ENCODE measurements around the gene OPALIN. TPM values are rescaled to one million over a fixed set of nuclear protein-coding genes. Genes with fewer than 3 reads are reported as not detected.

The OPALIN gene, protein sequence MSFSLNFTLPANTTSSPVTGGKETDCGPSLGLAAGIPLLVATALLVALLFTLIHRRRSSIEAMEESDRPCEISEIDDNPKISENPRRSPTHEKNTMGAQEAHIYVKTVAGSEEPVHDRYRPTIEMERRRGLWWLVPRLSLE
- not detected in 2 replicates for total RNA-seq (2014; rRNA removed; shearing (Covaris generic))

GRCh38 chr10:96358851-96359540, at the start of gene OPALIN:
Gene OPALIN (minus strand): TSS chr10:96359002. CDS start chr10:96358896, 106 bp downstream.
- Histone ChIP-seq H3K36me3 (replicated peaks; ENCODE audit: control insufficient read depth, insufficient read depth, low read length) (no peaks in the 10 kb centered on the region), H3K4me3 (ENCODE audit: insufficient read depth, low read depth, low read length) (no peak within 1 kb of the TSS), H3K27me3 (ENCODE audit: control insufficient read depth, insufficient read depth, low read length) (no peaks in the 10 kb centered on the region; the same call in 1 of the 2 replicates)
- DNase-seq = no peak

GRCh38 chr10:96408201-96408600, 49.4 kb upstream of the OPALIN start:
- no peak for DNase-seq
- no peaks in the 10 kb centered on the region for H3K27me3 ChIP-seq (ENCODE audit: control insufficient read depth, insufficient read depth, low read length)
- no peak overlapping the region for H3K4me3 ChIP-seq (ENCODE audit: insufficient read depth, low read depth, low read length)
- no peaks in the 10 kb centered on the region for H3K36me3 ChIP-seq (replicated peaks; ENCODE audit: control insufficient read depth, insufficient read depth, low read length)

DNA sequence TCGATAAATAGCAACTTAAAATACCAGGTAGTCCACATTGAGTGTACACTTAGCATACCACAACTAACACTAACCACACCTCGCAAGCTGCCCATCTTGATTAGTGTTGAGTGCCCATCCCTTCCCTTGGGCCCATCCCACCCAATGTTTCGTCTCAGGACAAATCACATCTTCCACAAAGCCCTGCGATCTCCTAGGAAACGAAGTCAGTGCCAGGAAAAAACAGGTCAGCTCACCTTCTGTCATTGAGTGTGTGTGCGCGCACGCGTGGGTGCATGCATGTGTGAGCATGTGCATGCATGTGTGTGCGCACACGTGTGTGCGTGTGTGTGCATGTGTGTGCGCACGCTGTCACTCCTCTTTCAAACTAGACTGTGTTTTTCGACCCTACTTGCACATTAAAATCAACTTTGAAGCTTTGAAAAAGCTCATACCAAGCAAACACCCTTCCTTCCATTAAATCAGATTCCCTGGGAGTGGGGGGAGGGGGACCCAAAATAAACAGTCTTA, 48.8 kb upstream of the OPALIN start:
- no peak overlapping the region for H3K4me3 ChIP-seq (ENCODE audit: insufficient read depth, low read depth, low read length)
- DNase-seq = no peak
- no peaks in the 10 kb centered on the region for H3K36me3 ChIP-seq (replicated peaks; ENCODE audit: control insufficient read depth, insufficient read depth, low read length)
- no peaks in the 10 kb centered on the region for H3K27me3 ChIP-seq (ENCODE audit: control insufficient read depth, insufficient read depth, low read length)

DNA sequence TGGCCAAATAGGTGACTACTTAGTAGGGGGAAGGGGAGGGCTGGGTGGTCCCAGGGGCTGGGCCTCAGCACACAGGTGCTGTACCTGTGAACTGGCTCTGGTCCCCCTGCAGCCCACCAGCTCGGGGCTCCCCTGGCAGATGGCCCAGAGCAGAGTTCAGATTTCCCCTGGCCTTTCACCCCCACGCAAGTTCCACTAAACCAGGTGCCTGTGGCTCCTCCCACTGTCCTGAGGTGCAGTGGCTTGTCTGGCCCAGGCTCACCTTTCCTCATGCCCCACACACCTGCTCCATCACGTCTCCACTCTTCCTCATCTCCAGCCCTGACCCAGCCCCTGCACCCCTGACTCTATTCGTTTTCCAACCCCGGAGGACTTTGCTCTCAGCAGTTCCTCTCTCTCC, 47.3 kb upstream of the OPALIN start:
- Histone ChIP-seq H3K4me3 (ENCODE audit: insufficient read depth, low read depth, low read length) (no peak overlapping the region), H3K36me3 (replicated peaks; ENCODE audit: control insufficient read depth, insufficient read depth, low read length) (no peaks in the 10 kb centered on the region), H3K27me3 (ENCODE audit: control insufficient read depth, insufficient read depth, low read length) (no peaks in the 10 kb centered on the region)
- no peak for DNase-seq

- Histone ChIP-seq H3K27me3 (ENCODE audit: control insufficient read depth, insufficient read depth, low read length) (no peaks in the 10 kb centered on the region), H3K36me3 (replicated peaks; ENCODE audit: control insufficient read depth, insufficient read depth, low read length) (no peaks in the 10 kb centered on the region), H3K4me3 (ENCODE audit: insufficient read depth, low read depth, low read length) (no peak overlapping the region)
- peak; percentile 46 for DNase-seq
These were observed 43.9 kb upstream of the OPALIN start for GRCh38 chr10:96402417-96403305.

GRCh38 chr10:96401036-96401435, 42.2 kb upstream of the OPALIN start:
- no peaks in the 10 kb centered on the region for H3K27me3 ChIP-seq (ENCODE audit: control insufficient read depth, insufficient read depth, low read length)
- DNase-seq = peak; percentile 27
- no peak overlapping the region for H3K4me3 ChIP-seq (ENCODE audit: insufficient read depth, low read depth, low read length)
- no peaks in the 10 kb centered on the region for H3K36me3 ChIP-seq (replicated peaks; ENCODE audit: control insufficient read depth, insufficient read depth, low read length)

DNA sequence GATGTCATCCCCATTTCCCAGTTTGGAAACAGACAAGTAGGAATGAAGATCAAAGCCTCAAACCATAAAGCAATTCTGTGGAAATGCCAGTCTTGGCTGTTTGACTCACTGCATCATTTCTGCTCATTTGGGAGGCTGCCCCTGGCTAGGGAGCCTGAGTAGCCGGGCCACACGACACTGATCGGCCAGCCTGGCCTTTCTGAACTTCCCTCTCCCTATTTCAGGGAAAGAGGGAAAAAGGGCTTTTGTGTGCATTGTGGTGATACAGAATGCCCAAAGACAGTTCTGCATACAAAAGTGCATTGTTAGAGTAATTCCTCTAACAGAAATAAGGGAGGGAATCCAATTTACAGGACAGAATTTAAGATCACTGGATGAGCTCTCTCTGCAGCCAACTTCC, 41.7 kb upstream of the OPALIN start:
- no peak for DNase-seq
- H3K27me3 ChIP-seq (ENCODE audit: control insufficient read depth, insufficient read depth, low read length) = no peaks in the 10 kb centered on the region
- no peak overlapping the region for H3K4me3 ChIP-seq (ENCODE audit: insufficient read depth, low read depth, low read length)
- H3K36me3 ChIP-seq (replicated peaks; ENCODE audit: control insufficient read depth, insufficient read depth, low read length) = no peaks in the 10 kb centered on the region

GRCh38 chr10:96397902-96398301, 39.1 kb upstream of the OPALIN start:
- peak; percentile 6 for DNase-seq
- H3K27me3 ChIP-seq (ENCODE audit: control insufficient read depth, insufficient read depth, low read length) = no peaks in the 10 kb centered on the region
- no peaks in the 10 kb centered on the region for H3K36me3 ChIP-seq (replicated peaks; ENCODE audit: control insufficient read depth, insufficient read depth, low read length)
- H3K4me3 ChIP-seq (ENCODE audit: insufficient read depth, low read depth, low read length) = no peak overlapping the region

GRCh38 chr10:96395931-96396877, 37.4 kb upstream of the OPALIN start:
- Histone ChIP-seq H3K4me3 (ENCODE audit: insufficient read depth, low read depth, low read length) (no peak overlapping the region), H3K36me3 (replicated peaks; ENCODE audit: control insufficient read depth, insufficient read depth, low read length) (no peaks in the 10 kb centered on the region), H3K27me3 (ENCODE audit: control insufficient read depth, insufficient read depth, low read length) (no peaks in the 10 kb centered on the region)
- DNase-seq = peak; percentile 93

GRCh38 chr10:96390460-96390864, 31.7 kb upstream of the OPALIN start:
- no peak for DNase-seq
- H3K36me3 ChIP-seq (replicated peaks; ENCODE audit: control insufficient read depth, insufficient read depth, low read length) = no peaks in the 10 kb centered on the region
- H3K27me3 ChIP-seq (ENCODE audit: control insufficient read depth, insufficient read depth, low read length) = no peaks in the 10 kb centered on the region
- no peak overlapping the region for H3K4me3 ChIP-seq (ENCODE audit: insufficient read depth, low read depth, low read length)

DNA sequence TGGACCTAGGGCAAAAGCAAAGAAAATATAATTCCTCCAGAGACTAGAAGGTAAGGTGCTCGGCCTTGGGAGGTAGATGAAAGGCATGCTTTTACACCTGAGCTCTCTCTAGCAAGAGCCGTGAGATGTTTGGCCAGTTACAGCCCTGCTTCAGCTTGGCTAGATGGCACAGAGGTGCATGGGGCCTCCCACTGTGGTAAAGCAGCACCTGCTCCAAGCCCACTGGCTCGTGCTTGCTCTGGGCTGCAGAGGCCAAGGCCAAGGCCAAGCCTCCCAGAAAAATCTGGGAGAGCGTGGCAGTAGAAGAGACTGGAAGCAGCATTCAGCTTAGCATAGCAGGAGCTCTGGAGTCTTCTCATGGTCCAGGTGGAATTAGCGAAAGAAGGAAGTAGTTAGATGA, 31.0 kb upstream of the OPALIN start:
- no peaks in the 10 kb centered on the region for H3K27me3 ChIP-seq (ENCODE audit: control insufficient read depth, insufficient read depth, low read length)
- H3K36me3 ChIP-seq (replicated peaks; ENCODE audit: control insufficient read depth, insufficient read depth, low read length) = no peaks in the 10 kb centered on the region
- no peak overlapping the region for H3K4me3 ChIP-seq (ENCODE audit: insufficient read depth, low read depth, low read length)
- DNase-seq = no peak

DNA sequence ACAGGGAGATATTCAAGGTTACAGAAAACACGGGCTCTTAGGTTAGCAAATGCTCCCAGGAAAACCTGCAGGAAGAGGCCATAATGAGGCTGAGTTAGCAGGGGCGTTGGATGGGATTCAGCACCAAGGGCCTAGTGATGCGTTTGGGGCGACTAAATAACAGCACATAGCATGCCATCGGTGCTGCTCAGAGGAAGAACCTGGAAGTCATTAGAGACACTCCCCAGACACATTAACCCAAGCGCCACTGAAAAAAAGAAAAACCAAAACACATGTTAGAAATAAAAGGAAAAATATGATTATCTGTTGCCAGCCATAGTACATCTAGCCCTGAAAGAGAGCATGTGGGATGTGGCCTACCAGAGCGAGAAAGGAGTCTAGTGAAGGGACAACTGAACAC, 28.8 kb upstream of the OPALIN start:
- Histone ChIP-seq H3K36me3 (replicated peaks; ENCODE audit: control insufficient read depth, insufficient read depth, low read length) (no peaks in the 10 kb centered on the region), H3K4me3 (ENCODE audit: insufficient read depth, low read depth, low read length) (no peak overlapping the region), H3K27me3 (ENCODE audit: control insufficient read depth, insufficient read depth, low read length) (no peaks in the 10 kb centered on the region)
- DNase-seq = no peak

DNA sequence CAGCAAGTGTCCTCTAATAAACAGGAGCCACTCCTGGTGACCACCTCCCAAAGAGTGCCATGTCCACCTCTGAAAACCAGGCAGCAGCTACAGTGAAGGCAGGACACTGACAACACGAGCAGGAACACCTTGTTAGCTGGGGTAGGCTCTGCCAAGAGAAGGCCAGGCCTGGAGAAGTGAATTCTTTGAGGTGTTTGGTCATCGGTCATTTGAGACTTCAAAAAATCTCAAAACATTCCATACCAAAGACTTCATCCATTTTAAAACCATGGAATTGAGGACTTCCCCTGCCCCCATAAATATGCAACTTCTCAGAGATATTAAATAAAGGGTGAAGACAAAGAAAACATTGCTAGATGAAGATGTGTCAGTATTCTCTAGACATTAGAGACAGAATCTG, 28.4 kb upstream of the OPALIN start:
- no peaks in the 10 kb centered on the region for H3K36me3 ChIP-seq (replicated peaks; ENCODE audit: control insufficient read depth, insufficient read depth, low read length)
- no peak for DNase-seq

DNA sequence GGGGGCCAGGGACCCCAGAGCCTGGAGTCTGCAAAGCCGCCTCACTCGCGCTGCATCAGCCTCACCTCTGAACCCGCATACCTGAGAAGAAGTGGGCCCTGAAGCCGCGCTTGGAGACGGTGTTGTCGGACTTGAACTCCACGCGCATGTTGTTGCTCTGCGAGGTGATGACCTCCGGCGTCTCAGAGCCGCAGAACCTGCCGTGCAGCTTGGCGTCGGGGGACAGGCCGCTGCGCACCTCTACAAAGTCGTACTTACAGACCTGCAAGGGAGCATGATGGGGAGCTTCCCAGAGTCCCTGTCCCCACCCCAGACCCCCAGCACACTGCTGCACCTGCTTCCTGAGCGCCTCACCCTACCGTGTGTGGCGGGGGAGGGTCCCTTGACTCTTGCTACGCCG, 25.7 kb upstream of the OPALIN start:
- DNase-seq = no peak
- Histone ChIP-seq H3K36me3 (replicated peaks; ENCODE audit: control insufficient read depth, insufficient read depth, low read length) (no peaks in the 10 kb centered on the region), H3K4me3 (ENCODE audit: insufficient read depth, low read depth, low read length) (no peak overlapping the region), H3K27me3 (ENCODE audit: control insufficient read depth, insufficient read depth, low read length) (no peaks in the 10 kb centered on the region)

More for the DNA sequence above, 28.4 kb upstream of the OPALIN start:
- no peaks in the 10 kb centered on the region for H3K27me3 ChIP-seq (ENCODE audit: control insufficient read depth, insufficient read depth, low read length)
- H3K4me3 ChIP-seq (ENCODE audit: insufficient read depth, low read depth, low read length) = no peak overlapping the region
